Measurements from ENCODE around the gene NOL12.
A peak's percentile ranks its signal among the peaks of the same experiment; 100 is the strongest.
"Not testable (repeated sequence)": the region's sequence is repeated elsewhere in the genome, so short reads cannot be mapped to it uniquely, and the experiment has no call there.

The NOL12 gene

GRCh38 chr22:37654563-37655251 is 31.4 kb upstream of the NOL12 start:
- peaks cover 7% of the 10 kb centered on the region; the same call in 1 of the 2 replicates for H3K36me3 ChIP-seq (ENCODE audit: insufficient read depth, low read length)
- H3K9ac ChIP-seq (ENCODE audit: low read depth, low read length) = no peak overlapping the region
- no peaks in the 10 kb centered on the region for H3K9me3 ChIP-seq (ENCODE audit: control insufficient read depth, insufficient read depth, low read length)
- H3K4me1 ChIP-seq (ENCODE audit: insufficient read depth, low read length) = no peaks in the 10 kb centered on the region

DNA sequence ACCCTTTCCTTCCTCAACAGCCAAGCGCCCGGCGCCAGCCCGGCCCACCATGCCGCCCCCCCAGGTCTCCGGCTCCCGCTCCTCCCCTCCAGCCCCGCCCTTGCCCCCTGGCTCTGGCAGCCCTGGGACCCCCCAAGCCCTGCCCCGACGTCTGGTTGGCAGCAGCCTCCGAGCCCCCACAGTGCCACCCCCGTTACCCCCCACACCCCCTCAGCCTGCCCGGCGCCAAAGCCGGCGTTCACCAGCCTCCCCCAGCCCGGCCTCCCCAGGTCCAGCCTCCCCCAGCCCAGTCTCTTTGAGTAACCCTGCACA is 30.9 kb upstream of the NOL12 start:
- Histone ChIP-seq H3K9me3 (ENCODE audit: control insufficient read depth, insufficient read depth, low read length) (no peaks in the 10 kb centered on the region), H3K4me1 (ENCODE audit: insufficient read depth, low read length) (no peaks in the 10 kb centered on the region), H3K9ac (ENCODE audit: low read depth, low read length) (no peak overlapping the region), H3K36me3 (ENCODE audit: insufficient read depth, low read length) (peaks cover 7% of the 10 kb centered on the region; the same call in 1 of the 2 replicates)

DNA sequence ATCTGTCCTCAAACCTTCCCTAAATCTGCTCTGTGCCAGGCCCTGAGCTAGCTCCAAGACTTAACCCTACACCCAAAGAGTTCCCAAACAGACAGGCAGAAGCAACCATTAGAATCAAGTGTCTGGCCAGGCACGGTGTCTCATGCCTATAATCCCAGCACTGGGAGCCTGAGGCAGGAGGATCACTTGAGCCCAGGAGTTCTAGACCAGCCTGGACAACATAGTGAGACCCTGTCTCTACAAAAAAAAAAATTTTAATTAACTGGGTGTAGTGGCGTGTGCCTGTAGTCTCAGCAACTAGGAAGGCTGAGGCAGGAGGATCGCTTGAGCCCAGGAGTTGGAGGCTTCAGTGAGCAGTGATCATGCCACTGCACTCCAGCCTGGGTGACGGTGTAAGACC is 29.6 kb upstream of the NOL12 start:
- not testable (repeated sequence) for H3K9ac ChIP-seq (ENCODE audit: low read depth, low read length); H3K4me1 ChIP-seq (ENCODE audit: insufficient read depth, low read length); H3K9me3 ChIP-seq (ENCODE audit: control insufficient read depth, insufficient read depth, low read length); H3K36me3 ChIP-seq (ENCODE audit: insufficient read depth, low read length)

DNA sequence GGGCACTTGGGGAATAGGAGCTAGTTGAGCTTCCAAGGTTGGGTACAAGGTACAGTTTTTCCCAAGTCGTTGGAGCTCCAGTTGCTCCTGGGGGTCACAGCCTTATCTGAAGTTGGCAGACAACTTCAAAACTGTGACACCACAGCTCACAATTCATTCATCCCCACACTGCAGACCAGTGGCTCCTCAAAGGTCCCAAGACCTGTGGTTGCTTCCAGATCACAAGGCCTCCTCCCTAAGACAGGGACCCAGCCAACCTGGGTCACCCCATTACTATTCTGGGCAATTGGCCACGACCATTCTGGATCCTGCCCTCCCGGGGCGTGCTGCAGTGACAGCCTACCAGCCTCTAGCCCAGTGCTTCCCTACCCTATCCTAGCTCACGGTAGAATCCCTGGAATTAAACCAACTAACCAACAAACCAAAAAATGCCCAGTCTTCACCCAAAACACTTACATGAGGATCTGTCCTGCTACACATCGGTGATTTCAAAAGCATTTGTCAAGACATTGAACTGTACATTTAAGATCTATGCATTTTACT is 28.5 kb upstream of the NOL12 start:
- Histone ChIP-seq H3K9me3 (ENCODE audit: control insufficient read depth, insufficient read depth, low read length) (no peaks in the 10 kb centered on the region), H3K9ac (ENCODE audit: low read depth, low read length) (peak overlapping the region; percentile 71), H3K4me1 (ENCODE audit: insufficient read depth, low read length) (peaks cover 4% of the 10 kb centered on the region; the same call in 1 of the 2 replicates), H3K36me3 (ENCODE audit: insufficient read depth, low read length) (no peaks in the 10 kb centered on the region)

DNA sequence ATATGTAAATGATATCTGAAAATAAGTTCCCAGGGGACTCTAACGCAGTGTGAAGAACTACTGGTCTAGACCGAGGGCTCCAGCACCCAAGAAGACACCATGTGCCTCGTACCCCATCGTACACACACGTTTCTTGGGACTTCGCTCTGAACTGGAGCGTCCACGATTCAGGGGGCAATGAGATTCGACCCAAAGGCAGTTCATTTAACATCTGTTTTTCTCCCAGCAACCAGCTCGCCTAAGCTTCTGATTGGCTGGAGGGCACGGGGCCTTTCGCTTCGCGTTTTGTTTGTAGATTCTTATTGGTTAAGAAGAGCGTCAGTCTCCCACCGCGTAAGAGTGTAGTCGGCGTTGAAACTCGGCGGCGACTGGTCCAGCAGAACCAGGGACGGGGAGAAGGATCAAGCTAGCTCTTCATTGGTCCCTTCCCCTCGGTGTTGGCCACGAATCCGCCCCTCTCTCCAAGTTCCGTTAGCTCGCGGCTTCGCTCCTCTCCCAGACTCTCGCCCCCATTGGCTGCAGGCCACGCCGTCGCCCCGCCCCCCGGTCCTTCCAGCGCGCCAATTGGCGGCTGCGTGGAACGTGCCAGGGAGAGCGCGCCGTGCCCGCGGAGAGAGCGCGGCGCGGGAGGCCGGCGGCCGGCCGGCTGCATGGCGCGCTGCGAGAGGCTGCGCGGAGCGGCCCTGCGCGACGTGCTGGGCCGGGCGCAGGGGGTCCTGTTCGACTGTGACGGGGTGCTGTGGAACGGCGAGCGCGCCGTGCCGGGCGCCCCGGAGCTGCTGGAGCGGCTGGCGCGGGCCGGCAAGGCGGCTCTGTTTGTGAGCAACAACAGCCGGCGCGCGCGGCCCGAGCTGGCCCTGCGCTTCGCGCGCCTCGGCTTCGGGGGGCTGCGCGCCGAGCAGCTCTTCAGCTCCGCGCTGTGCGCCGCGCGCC is 27.7 kb upstream of the NOL12 start, which contains the start of gene PDXP:
Gene PDXP (plus strand): TSS at position 591 of the 933 bp plus-strand sequence. CDS start 60 bp downstream, at position 651.
- H3K4me1 ChIP-seq (ENCODE audit: insufficient read depth, low read length) = peaks cover 4% of the 10 kb centered on the region; the same call in 1 of the 2 replicates
- H3K9ac ChIP-seq (ENCODE audit: low read depth, low read length) = peak within 1 kb of the TSS; percentile 71
- no peaks in the 10 kb centered on the region for H3K9me3 ChIP-seq (ENCODE audit: control insufficient read depth, insufficient read depth, low read length)
- no peaks in the 10 kb centered on the region for H3K36me3 ChIP-seq (ENCODE audit: insufficient read depth, low read length)

GRCh38 chr22:37659066-37659896 is 26.9 kb upstream of the NOL12 start:
- peaks cover 4% of the 10 kb centered on the region; the same call in 1 of the 2 replicates for H3K4me1 ChIP-seq (ENCODE audit: insufficient read depth, low read length)
- peak overlapping the region; percentile 71 for H3K9ac ChIP-seq (ENCODE audit: low read depth, low read length)
- no peaks in the 10 kb centered on the region for H3K9me3 ChIP-seq (ENCODE audit: control insufficient read depth, insufficient read depth, low read length)
- no peaks in the 10 kb centered on the region for H3K36me3 ChIP-seq (ENCODE audit: insufficient read depth, low read length)

DNA sequence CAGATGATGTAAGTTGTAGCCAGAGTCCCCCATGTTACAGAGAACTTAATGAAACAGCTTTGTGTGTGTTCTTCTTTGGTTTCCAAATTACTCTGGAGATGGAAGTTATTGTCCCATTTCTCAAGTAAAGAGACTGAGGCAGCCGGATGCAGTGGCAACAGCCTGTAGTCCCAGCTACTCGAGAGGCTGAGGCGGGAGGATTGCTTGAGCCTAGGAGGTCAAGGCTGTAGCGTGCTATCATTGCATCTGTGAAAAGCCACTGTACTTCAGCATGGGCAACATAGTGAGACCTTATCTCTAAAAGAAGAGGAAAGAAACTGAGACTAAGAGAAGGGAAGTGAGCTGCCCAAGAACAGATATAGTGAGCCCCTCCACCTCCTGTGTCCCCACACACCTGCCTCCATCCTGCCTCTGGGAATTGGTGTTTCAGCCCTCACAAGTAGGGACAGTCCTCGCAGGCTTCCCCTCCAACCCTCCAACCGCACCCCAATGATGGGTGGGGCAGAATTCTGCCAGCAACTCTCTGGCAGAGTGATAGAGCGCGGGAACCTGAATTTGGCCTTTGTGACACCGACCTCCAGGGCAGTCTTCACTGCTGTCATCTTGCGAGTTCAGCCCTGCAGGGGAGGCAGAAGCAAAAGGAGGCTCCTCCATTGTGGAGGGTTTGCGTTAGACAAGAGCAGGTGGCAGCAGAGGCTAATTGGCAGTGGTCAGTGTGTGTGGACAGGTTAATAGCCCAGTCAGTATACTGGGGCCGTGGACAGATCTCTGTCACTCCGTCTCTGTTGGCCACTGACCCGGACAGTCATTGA is 26.0 kb upstream of the NOL12 start:
- Histone ChIP-seq H3K36me3 (ENCODE audit: insufficient read depth, low read length) (no peaks in the 10 kb centered on the region; the same call in 1 of the 2 replicates), H3K9ac (ENCODE audit: low read depth, low read length) (no peak overlapping the region), H3K9me3 (ENCODE audit: control insufficient read depth, insufficient read depth, low read length) (no peaks in the 10 kb centered on the region), H3K4me1 (ENCODE audit: insufficient read depth, low read length) (peaks cover 4% of the 10 kb centered on the region; the same call in 1 of the 2 replicates)

DNA sequence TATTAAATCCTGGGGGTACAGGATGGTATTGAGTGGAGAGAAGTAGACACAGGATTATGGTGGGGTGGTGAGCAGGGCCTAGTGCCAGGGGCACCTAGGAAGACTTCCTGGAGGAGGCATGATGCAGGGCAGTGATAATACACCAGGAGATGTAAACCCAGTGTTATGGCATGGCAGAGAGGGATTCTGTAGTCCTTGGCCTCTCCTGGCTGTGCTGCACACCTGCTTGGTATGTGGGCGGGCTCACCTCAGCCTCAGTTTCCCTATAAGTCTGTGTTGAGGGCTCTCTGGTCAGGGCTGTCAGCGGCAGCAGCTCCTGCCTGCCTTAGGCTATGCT is 25.5 kb upstream of the NOL12 start:
- Histone ChIP-seq H3K4me1 (ENCODE audit: insufficient read depth, low read length) (peaks cover 4% of the 10 kb centered on the region; the same call in 1 of the 2 replicates), H3K9me3 (ENCODE audit: control insufficient read depth, insufficient read depth, low read length) (no peaks in the 10 kb centered on the region), H3K36me3 (ENCODE audit: insufficient read depth, low read length) (no peaks in the 10 kb centered on the region; the same call in 1 of the 2 replicates), H3K9ac (ENCODE audit: low read depth, low read length) (no peak overlapping the region)

GRCh38 chr22:37661160-37661924 is 24.8 kb upstream of the NOL12 start:
- Histone ChIP-seq H3K9ac (ENCODE audit: low read depth, low read length) (no peak overlapping the region), H3K4me1 (ENCODE audit: insufficient read depth, low read length) (peaks cover 4% of the 10 kb centered on the region; the same call in 1 of the 2 replicates), H3K9me3 (ENCODE audit: control insufficient read depth, insufficient read depth, low read length) (no peaks in the 10 kb centered on the region), H3K36me3 (ENCODE audit: insufficient read depth, low read length) (peaks cover 1% of the 10 kb centered on the region; the same call in 1 of the 2 replicates)

DNA sequence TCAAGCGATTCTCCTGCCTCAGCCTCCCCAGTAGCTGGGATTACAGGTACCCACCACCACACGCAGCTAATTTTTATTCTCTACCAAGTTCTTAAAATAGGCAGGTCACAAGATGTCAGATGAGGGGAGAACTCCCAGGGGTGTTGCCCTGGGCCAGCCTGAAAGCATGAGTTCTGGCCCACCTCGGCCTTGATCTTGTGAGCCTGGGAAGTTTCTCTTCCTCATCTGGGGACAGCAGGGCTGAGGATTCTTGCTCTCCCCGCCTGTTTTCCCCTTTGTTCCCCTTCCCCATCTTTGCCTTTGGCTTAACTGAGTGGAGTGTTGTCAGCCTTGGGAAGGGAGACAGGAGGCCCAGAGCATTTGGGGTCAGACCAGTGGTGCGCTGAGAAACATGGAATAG is 24.1 kb upstream of the NOL12 start:
- peaks cover 4% of the 10 kb centered on the region; the same call in 1 of the 2 replicates for H3K4me1 ChIP-seq (ENCODE audit: insufficient read depth, low read length)
- H3K36me3 ChIP-seq (ENCODE audit: insufficient read depth, low read length) = peaks cover 2% of the 10 kb centered on the region; the same call in 1 of the 2 replicates
- no peaks in the 10 kb centered on the region for H3K9me3 ChIP-seq (ENCODE audit: control insufficient read depth, insufficient read depth, low read length)
- no peak overlapping the region for H3K9ac ChIP-seq (ENCODE audit: low read depth, low read length)

GRCh38 chr22:37663521-37664140 is 22.5 kb upstream of the NOL12 start:
- no peak overlapping the region for H3K9ac ChIP-seq (ENCODE audit: low read depth, low read length)
- H3K4me1 ChIP-seq (ENCODE audit: insufficient read depth, low read length) = peaks cover 4% of the 10 kb centered on the region; the same call in 1 of the 2 replicates
- peaks cover 2% of the 10 kb centered on the region; the same call in 1 of the 2 replicates for H3K36me3 ChIP-seq (ENCODE audit: insufficient read depth, low read length)
- H3K9me3 ChIP-seq (ENCODE audit: control insufficient read depth, insufficient read depth, low read length) = no peaks in the 10 kb centered on the region

All from ES-I3 (cell line).